NCI-H2107 treated with DMSO at 0.1 percent for 48 hours (cell line): ENCODE results near the gene HOXD10.

Source experiments
- DNase-seq: peaks from one replicate; lab custom pipeline; 2025; ENCODE audit not compliant: unreplicated experiment; lab: John Stamatoyannopoulos, UW

HOXD10 gene

DNA sequence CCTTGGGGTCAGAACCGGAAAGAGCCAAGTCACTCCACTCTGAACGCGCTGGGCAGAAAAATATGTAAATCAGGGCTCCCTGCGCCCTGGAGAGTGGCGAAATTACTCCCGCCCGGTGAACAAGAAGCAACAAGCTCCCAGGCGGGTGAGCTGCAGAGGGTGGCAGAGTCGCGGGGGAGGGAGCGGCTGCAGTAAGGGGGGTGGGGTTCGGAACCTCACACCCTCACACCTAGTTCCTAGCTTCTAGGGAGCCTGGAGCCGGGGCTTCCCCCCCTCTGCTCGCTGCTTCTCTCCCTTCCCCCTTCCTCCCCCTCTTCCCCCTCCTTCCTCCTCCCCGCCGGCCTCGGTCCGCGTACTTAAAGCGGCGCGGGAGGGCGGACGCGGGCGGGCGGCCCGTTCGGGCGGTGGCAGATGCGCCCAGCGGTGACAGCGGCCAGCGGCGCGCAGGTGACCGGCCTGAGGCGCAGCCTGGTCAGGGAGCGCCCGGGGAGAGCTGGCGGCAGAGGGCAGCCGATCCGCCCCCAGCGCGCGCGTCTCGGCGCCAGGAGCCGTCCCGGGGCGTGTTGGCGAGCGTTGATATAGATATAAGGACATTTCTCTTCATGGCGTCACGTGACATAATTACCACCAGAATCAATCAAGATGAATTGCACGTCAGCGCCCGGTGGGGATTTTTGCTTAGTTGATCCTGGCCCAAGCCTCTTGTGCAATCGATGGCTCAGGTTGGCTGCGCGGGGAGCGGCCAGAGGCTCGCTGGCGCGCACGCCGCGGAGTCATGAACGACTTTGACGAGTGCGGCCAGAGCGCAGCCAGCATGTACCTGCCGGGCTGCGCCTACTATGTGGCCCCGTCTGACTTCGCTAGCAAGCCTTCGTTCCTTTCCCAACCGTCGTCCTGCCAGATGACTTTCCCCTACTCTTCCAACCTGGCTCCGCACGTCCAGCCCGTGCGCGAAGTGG is 9.7 kb upstream of the HOXD10 start, which contains the start of gene HOXD11:
HOXD11 (plus strand) TSS at position 700 of the 959 bp plus-strand sequence; CDS start at position 776, 76 bp downstream.
- DNase-seq = no peak

GRCh38 chr2:176107731-176108181 is 8.8 kb upstream of the HOXD10 start:
- no peak for DNase-seq

- DNase-seq = no peak
Measured at GRCh38 chr2:176109192-176109901, 7.2 kb upstream of the HOXD10 start.

GRCh38 chr2:176109946-176110345 is 6.6 kb upstream of the HOXD10 start:
- DNase-seq = no peak

DNA sequence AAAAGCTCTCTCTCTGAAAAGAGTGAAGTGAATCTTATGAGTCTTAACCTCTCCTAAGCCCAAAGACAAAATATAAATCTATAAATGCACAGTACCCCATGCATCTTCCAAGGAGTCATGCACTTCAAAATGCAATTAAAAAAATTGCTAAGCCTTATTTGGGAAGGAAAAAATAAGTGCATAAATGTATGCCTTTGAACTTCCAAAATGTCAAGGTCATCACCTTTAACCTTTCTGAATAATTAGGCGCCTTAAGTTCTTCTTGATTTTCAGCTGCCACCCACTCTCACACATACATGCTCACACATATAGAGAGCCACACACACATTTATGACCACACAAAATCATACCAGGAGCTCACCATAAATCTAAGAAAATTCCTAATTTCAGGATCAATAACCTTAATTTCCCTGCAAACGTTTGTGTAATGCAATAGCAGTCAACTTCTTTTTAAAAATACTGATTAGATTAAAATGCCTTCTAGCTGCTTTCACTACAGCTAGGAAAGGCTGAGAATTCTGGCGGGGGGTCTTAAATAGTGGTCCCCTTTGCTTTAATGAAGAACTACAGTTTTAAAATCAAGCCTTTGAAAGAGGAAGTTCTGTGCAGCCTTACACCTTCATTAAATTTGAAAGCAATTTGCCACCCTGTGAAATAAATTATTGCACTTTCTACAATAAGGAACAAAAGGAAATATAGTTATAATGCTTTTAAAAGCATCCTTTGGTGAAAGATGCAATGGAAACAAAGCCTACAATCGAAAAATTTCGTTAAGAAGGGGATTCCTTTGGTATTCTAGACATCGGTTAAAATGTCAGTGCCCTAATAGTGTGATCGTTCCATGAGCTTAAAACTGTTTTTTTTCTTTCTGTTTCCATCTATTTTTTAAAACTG is 5.9 kb upstream of the HOXD10 start:
- DNase-seq = no peak

GRCh38 chr2:176111309-176111663 is 5.3 kb upstream of the HOXD10 start:
- no peak for DNase-seq

DNA sequence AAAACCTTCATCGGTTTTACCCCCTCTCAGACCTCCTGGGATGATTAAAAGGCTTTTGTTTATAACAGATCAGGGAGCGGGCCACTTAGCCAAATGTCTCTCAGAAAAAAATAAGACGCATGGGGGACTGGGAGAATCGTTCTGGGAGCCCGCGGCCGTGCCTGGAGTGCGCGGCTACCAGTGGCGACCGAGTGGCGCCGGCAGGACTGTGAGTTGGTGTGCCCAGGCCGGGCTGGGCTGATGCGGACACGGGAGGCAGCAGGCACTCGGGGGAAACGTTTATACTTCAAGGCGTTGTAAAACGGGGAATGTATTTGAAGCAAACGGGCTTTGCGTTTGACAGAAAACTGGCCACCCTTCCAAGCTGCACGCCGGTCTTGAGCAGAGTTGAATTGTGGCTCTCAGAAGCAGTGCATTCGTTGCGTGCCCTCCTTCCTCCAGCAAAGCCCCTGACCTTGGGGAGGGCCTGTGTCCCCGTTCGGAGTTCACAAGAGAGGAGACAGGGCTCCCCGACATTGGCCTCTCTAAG is 4.7 kb upstream of the HOXD10 start:
- no peak for DNase-seq

DNA sequence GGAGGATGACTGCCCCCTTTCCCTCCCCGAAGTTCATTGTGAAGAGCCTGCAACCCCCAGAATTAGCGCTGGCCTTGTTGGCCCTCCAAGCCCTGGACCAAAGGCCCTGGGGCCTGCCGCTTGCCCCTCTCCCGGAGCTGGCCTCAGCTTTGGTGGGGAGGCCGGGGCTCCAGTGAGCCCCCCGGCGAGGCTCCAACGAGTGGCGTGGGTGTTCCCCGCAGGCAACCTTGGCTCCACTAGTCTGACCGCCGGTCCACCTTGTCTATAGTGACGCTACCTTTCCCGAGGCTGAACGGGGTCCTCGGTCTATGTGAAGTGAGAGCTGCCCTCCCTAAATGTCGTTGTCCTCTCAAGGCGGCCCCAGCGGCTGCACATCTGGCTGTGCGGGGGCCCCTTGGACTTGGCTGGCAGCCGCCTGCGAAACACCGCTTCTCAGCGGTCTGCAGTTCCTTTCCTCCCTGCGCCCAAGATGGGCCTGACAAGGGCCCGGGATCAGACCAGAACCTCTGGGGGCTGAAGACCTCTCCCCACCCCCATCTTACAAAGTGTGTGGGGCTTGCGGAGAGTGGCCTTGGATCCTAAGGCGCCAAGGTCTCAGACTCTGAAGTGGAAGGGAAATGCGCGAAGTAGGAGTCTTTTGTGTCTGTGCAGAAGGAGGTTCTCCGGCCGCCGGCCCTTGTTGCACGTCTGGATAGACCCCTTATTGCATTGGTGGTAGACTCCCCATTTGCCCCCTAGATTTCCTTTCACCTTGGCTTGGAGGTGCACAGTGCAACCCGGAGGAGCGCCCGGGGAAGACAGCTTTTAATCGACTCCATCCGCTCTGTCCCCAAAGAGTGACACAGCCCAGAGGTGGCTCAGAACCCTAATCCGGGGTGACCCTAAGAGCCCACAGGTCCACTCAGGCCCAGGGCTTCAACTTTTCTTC is 3.9 kb upstream of the HOXD10 start:
- DNase-seq = no peak

GRCh38 chr2:176114120-176114929 is 2.3 kb upstream of the HOXD10 start:
- no peak for DNase-seq

- DNase-seq = no peak
Measured at GRCh38 chr2:176114930-176115625, 1.5 kb upstream of the HOXD10 start.

GRCh38 chr2:176117162-176117822 is 714 bp downstream of the HOXD10 start:
- DNase-seq = no peak

- no peak for DNase-seq
Measured at GRCh38 chr2:176117823-176118371, 1.3 kb downstream of the HOXD10 start.

DNA sequence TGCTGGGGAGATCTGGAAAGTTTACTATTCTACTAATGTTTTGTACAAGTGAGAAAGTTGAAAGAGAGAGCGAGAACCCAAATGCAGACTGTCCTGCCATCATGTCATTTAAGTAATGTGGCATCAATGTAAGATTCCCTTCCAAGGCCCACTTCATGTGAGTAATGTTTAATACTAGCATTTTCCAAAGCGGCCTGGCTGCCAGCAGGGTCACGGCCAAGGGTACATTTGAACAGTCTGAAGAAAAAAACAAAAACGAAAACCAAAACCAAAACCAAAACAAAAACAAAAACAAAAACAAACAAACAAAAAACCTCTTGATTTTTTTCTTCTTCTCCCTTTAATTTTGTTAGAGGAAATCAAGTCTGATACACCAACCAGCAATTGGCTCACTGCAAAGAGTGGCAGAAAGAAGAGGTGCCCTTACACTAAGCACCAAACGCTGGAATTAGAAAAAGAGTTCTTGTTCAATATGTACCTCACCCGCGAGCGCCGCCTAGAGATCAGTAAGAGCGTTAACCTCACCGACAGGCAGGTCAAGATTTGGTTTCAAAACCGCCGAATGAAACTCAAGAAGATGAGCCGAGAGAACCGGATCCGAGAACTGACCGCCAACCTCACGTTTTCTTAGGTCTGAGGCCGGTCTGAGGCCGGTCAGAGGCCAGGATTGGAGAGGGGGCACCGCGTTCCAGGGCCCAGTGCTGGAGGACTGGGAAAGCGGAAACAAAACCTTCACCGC is 2.2 kb downstream of the HOXD10 start:
- peak; percentile 94 for DNase-seq

- DNase-seq = no peak
Measured at GRCh38 chr2:176120364-176121189, 4.0 kb downstream of the HOXD10 start.

DNA sequence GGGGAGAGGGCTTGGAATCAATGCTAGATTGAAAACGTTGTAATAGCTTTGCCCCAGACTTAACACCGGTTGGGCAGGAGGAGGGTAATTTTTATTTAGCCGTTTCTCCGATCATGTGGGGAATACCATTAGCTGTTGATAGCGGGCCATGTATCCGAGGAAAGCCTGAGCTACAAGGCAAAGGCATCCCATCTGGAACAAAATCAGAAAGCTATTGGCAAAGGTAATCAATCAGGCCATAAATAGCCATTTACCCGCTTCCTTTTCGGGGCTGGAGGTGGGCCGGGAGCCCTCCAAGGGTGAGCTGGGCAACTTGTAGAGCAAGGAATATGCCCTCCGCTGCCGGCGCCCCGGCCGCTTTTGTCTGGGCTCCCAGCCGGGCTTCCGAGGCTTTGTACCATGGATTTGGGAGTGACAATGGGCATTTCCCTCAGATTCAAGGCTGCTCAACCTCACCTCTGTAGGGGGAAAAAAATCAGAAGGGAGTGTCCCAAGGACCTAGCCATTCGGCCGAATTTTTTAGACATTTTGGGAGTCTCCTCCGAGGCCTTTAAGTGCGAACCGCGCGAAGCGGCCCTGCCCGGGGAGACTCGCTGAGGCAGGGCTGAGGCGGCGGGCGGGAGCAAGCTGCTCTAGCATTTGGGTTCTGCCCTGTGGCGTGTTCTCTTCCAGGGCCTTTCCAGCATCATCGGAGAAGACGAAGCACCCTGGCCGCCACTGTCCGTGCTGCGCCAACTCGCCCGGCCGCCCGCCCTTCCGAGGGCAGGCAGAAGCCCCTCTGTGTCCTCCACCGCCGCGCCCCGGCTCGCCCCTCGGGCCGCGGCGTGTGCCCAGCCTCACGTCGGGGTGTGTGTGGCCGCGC is 4.8 kb downstream of the HOXD10 start:
- DNase-seq = no peak
